ENCODE data around the gene RNLS. TPM values are rescaled to one million over a fixed set of nuclear protein-coding genes. Genes with fewer than 3 reads are reported as not detected.

The RNLS gene
- total and polyA plus RNA-seq, 7 donors = 3.9 to 19.2 (median 8.8) TPM

GRCh38 chr10:88541116-88541626 lies 41.9 kb downstream of the RNLS start:
- Histone ChIP-seq H3K4me3 (no peak overlapping the region), H3K36me3 (no peaks in the 10 kb centered on the region), H3K9me3 (no peaks in the 10 kb centered on the region), H3K4me1 (no peaks in the 10 kb centered on the region), H3K27me3 (no peaks in the 10 kb centered on the region), H3K27ac (peak overlapping the region in 1 of 4 donors; percentile 48)
- intact Hi-C loops (cut with DNase I) = no loop called here
- DNase-seq = no peak
- peak in 3 of 4 donors; percentile 25 to 53 (median 26) for TF ChIP-seq POLR2AphosphoS5 (IDR thresholded peaks at IDR 0.05)
- no peak for TF ChIP-seq POLR2A (IDR thresholded peaks at IDR 0.05)
- peak in 2 of 4 donors; percentile 12 to 46 for TF ChIP-seq EP300 (IDR thresholded peaks at IDR 0.05)
- WGBS, 2 donors = 84 to 86% methylated on average over 5 of the region's 5 CpGs

GRCh38 chr10:88540351-88540750 lies 42.8 kb downstream of the RNLS start:
- H3K27ac ChIP-seq = no peak overlapping the region
- H3K27me3 ChIP-seq = no peaks in the 10 kb centered on the region
- no peaks in the 10 kb centered on the region for H3K9me3 ChIP-seq
- H3K4me3 ChIP-seq = no peak overlapping the region
- DNase-seq = no peak
- TF ChIP-seq EP300 (IDR thresholded peaks at IDR 0.05) (no peak), CTCF (IDR thresholded peaks at IDR 0.05) (no peak), POLR2AphosphoS5 (IDR thresholded peaks at IDR 0.05) (no peak), POLR2A (IDR thresholded peaks at IDR 0.05) (no peak)
- no peaks in the 10 kb centered on the region for H3K4me1 ChIP-seq
- H3K36me3 ChIP-seq = no peaks in the 10 kb centered on the region
- WGBS, 2 donors = 56 to 81% methylated on average over 1 of the region's 1 CpG
- intact Hi-C loops (cut with DNase I) = no loop called here

- intact Hi-C loops (cut with DNase I) = no loop called here
- H3K9me3 ChIP-seq = no peaks in the 10 kb centered on the region
- H3K27ac ChIP-seq = peak overlapping the region in 2 of 4 donors; percentile 15 to 22
- no peaks in the 10 kb centered on the region for H3K27me3 ChIP-seq
- no peak overlapping the region for H3K4me3 ChIP-seq
- WGBS, 2 donors = 38 to 43% methylated on average over 2 of the region's 2 CpGs
- TF ChIP-seq POLR2A (IDR thresholded peaks at IDR 0.05) (no peak), POLR2AphosphoS5 (IDR thresholded peaks at IDR 0.05) (peak in 2 of 4 donors; percentile 25 to 41)
- no peak for DNase-seq
- H3K4me1 ChIP-seq = no peaks in the 10 kb centered on the region
- no peaks in the 10 kb centered on the region for H3K36me3 ChIP-seq
These were observed 45.1 kb downstream of the RNLS start for GRCh38 chr10:88538048-88538447.

GRCh38 chr10:88537322-88537721 lies 45.8 kb downstream of the RNLS start:
- TF ChIP-seq POLR2AphosphoS5 (IDR thresholded peaks at IDR 0.05) = no peak
- no peak for TF ChIP-seq POLR2A (IDR thresholded peaks at IDR 0.05)
- TF ChIP-seq CTCF (IDR thresholded peaks at IDR 0.05) = no peak
- TF ChIP-seq EP300 (IDR thresholded peaks at IDR 0.05) = no peak
- no peak overlapping the region for H3K27ac ChIP-seq
- no peaks in the 10 kb centered on the region for H3K9me3 ChIP-seq
- intact Hi-C loops (cut with DNase I) = no loop called here
- DNase-seq = no peak
- H3K4me3 ChIP-seq = no peak overlapping the region
- no peaks in the 10 kb centered on the region for H3K27me3 ChIP-seq
- 87 to 88% methylated on average over 2 of the region's 2 CpGs for WGBS, 2 donors
- no peaks in the 10 kb centered on the region for H3K4me1 ChIP-seq
- H3K36me3 ChIP-seq = no peaks in the 10 kb centered on the region

- WGBS, 2 donors = 95 to 97% methylated on average over 4 of the region's 4 CpGs
- H3K27ac ChIP-seq = no peak overlapping the region
- no peaks in the 10 kb centered on the region for H3K9me3 ChIP-seq
- no peaks in the 10 kb centered on the region for H3K27me3 ChIP-seq
- intact Hi-C loops (cut with DNase I) = no loop called here
- TF ChIP-seq POLR2A (IDR thresholded peaks at IDR 0.05) (no peak), CTCF (IDR thresholded peaks at IDR 0.05) (no peak), EP300 (IDR thresholded peaks at IDR 0.05) (no peak), POLR2AphosphoS5 (IDR thresholded peaks at IDR 0.05) (no peak)
- H3K4me1 ChIP-seq = no peaks in the 10 kb centered on the region
- no peaks in the 10 kb centered on the region for H3K36me3 ChIP-seq
- DNase-seq = no peak
- no peak overlapping the region for H3K4me3 ChIP-seq
These were observed 46.7 kb downstream of the RNLS start for GRCh38 chr10:88536437-88536836.

Data from sigmoid colon (tissue), 7 donors.